DMS153 treated with DMSO at 0.1 percent for 48 hours (cell line): ENCODE results near the gene GAK.

Experiments
- DNase-seq: peaks from one replicate; lab custom pipeline; 2025; ENCODE audit not compliant: unreplicated experiment; lab: John Stamatoyannopoulos, UW

The GAK gene

GRCh38 chr4:909131-909571 is 23.0 kb downstream of the GAK start:
- no peak for DNase-seq

DNA sequence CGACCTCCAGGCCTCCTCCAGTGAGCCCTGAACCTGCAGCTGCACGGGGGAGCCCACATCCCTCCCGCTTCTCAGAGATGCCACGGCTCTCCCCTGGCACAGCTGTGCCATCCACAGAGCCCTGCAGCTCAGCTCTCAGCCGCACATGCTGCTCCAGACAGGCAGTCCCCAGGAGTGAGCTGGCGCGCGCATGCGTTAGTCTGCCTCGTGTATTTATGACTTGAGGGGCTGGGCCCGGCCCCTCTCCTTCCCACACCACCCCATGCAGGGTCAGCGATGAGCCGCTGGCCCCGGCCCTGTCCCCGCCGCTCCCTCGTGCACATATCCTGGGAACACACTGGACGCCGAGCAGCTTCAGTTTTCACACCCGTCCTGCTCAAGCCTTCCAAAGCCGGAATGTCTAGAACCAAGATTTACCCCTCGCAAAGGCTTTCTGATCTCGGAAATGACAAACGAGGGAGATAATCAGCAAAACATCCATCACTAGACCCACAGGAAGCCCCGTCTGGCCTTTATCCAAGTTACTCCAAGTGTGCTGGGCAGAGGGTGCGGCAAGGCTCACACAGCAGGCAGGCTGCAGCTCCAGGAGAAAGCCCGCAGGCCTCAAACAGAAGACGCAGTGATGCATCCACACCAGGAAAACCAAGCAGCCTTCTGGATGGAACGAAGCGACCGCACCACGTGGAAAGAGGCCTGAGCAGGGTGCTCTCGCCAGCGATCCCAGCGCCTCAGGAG is 24.3 kb downstream of the GAK start:
- no peak for DNase-seq

GRCh38 chr4:907103-907400 is 25.1 kb downstream of the GAK start:
- DNase-seq = no peak

GRCh38 chr4:906339-907102 is 25.6 kb downstream of the GAK start:
- no peak for DNase-seq

DNA sequence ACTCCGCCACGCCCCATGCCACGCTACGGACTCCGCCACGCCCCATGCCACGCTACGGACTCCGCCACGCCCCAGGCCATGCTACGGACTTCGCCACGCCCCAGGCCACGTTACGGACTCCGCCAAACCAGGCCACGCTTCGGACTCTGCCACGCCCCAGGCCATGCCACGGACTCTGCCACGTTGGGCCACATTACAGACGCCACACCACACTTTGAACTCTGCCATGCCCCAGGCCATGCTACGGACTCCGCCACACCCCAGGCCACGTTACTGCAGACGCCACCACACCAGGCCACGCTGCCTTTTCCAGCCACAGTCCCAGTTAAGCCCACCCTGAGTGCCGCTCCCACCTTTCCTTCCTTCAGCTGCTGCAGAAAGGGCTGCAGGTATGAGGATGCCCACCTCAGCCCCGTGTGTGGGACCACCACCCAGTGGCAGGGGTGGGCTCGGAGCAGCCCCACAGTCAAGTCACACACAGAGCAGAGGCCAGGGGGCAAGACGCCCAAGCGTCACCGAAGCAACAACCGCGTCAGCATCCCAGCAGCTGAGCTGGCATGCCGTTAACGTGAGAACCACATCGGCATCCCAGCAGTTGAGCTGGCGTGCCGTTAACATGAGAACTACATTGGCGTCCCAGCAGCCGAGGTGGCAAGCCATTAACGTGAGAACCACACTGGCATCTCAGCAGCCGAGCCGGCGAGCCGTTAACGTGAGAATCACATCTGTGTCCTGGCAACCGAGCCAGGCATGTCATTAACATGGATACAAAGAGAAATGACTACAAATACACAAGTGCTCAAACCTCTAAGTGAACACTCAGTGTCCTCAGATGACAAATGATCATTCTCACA is 26.4 kb downstream of the GAK start:
- no peak for DNase-seq

- DNase-seq = no peak
Observed at GRCh38 chr4:903066-904046, 28.8 kb downstream of the GAK start.

GRCh38 chr4:901192-901910 is 30.8 kb downstream of the GAK start:
- DNase-seq = no peak

- DNase-seq = no peak
Observed at GRCh38 chr4:900721-901120, 31.4 kb downstream of the GAK start.

DNA sequence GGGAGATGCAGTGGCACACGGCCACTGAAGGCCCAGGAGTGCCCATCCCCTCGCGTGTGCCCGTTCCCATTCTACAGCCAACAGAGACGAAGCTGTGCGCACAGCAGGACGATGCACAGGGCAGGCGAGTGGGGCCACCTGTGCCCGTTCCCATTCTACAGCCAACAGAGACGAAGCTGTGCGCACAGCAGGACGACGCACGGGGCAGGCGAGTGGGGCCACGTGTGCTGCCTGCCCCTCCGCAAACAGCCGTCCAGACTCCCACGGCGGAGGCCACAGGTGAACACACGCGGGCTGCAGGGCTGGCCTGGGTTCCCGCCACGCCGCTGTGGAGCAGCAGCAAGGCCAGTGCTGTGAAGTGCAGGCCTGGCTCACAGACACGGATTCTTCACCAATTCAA is 32.0 kb downstream of the GAK start:
- DNase-seq = no peak

DNA sequence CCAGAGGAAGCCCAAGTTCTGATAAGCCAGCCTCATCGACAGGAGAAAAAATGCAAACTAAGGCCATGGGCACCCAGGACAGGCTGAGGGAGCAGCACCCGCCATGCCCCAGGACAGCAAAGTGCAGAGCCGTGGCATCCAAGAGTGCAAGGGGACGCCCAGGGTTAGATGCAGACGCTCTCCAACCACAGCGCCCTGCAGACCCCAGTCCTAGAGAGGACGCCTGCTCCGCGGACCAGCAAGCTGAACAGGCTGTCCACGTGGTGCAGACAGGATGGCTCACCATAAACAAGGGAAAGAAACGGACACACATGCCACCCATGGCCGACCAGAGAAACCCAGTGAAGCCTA is 32.6 kb downstream of the GAK start:
- DNase-seq = no peak

DNA sequence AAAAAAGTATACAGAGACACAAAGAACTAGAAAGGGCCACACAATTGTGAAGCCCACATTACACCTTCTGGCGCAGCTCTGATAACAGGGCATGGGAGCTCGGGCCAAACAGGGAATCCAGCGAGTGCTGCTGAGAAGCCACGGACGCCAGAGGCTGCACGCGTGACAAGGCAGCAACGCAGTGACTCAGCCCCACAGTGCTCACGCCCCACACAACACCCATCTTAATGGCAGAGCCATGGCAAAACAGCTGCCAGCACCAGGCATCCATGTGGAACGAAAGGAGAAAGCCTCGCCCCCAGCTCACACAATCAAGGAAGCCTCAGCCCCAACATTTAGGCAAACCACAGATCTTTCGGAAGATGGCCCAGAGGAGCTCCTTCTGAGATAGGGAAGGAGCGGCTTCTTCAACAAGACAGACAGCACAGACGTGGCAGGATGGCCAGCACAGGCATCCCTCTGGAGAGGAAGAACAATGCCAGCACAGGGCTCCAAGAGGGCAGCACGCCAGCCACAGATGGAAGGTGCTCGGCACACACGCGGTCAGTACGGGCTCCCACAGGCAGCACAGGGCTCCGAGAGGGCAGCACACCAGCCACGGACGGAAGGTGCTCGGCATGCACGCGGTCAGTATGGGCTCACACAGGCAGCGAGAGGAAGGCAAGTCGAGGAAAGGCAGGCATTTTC is 33.1 kb downstream of the GAK start:
- no peak for DNase-seq

GRCh38 chr4:898123-898522 is 34.0 kb downstream of the GAK start:
- no peak for DNase-seq

- DNase-seq = no peak
Observed at GRCh38 chr4:896630-897029, 35.5 kb downstream of the GAK start.

DNA sequence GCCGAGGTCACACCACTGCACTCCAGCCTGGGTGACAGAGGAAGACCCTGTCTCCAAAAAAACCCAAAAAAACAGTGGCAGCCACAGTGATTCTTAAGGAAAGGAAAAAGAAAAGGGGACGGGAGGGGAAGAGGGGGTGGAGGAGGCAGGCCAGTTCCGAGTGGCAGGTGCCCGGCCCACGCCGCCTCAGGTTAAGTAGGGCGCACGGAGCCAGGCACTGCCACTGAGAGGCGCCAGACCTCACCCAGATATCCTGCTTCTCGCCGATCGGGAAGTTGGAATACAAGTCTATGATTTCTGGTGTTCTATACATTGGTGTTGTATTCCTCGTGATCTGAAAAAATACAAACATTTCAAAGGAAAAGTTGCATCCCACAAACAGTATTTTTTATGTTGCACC is 35.9 kb downstream of the GAK start:
- DNase-seq = no peak

DNA sequence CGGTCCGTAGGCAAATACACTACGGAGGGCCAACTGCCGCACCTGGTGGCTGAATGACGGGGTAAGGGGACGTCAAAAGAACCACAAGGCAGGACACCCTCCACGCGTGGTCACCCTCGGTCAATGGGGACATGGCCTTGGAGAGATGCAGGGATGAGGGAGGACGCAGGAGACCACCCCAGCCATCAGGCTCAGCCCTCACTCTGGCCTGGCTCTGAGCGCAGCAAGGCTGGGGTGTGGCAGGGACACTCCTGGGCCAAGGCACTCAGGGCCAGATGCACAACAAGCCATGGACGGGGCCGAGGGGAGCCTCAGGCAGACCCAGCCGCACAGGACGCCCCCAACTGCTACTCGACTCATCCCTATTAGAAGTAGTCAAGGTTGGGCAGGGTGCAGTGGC is 36.5 kb downstream of the GAK start:
- no peak for DNase-seq

DNA sequence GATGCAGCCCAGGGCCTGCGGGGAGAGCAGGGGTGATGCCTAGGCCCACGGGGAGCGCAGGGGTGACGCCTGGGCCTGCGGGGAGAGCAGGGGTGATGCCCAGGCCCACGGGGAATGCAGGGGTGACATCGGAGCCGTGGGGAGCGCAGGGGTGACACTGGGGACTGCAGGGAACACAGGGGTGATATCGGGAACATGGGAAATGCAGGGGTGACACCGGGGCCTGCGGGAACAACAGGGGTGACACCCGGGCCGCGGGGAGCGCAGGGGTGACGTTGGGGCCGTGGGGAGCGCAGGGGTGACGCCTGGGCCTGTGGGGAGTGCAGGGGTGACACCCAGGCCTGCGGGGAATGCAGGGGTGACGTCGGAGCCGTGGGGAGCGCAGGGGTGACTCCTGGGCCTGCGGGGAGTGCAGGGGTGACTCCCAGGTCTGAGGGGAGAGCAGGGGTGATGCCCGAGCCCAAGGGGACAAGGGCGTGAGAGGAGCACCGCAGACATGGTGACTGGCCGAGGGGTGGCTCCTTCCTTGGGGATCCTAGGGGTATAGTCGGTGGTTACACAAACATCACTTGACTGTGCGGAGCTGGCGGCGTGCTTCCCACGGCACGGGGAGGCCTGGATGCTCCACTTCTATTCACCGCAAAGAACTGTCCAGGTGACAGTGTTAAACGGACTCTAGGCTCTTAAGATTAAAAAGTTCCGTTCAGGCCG is 38.0 kb downstream of the GAK start:
- DNase-seq = no peak

- DNase-seq = no peak
Observed at GRCh38 chr4:893276-893994, 38.7 kb downstream of the GAK start.

DNA sequence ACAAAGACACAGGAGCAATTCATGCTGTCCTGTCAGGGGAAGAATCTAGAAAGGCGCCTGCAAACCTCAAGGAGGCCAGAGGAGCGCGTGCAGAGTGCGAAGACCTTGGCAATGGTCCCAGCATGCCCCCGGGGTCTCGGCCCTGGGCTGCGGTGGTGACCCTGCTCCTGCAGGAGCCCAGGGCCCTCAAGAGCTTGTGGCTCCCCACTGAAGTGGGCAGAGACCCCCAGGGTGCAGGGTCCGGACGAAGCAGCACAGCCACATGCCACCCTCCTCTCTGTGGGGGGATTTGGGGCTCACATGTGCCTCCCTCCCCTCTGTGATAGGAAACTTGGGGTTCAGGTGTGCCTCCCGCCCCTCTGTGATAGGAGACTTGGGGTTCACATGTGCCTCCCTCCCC is 39.3 kb downstream of the GAK start:
- no peak for DNase-seq
